Measurements from ENCODE around the gene NCK2.

NCK2 gene

GRCh38 chr2:105744909-105745853, at the start of gene NCK2:
Gene NCK2 (plus strand): TSS chr2:105744912. CDS start chr2:105855064, 110,152 bp downstream.
- no peaks in the 10 kb centered on the region for H3K27me3 ChIP-seq (ENCODE audit: control insufficient read depth, insufficient read depth, low read length)
- H3K27ac ChIP-seq: peak within 1 kb of the TSS; percentile 73
- no peaks in the 10 kb centered on the region for H3K9me3 ChIP-seq (ENCODE audit: control insufficient read depth, low read length)
- H3K36me3 ChIP-seq (ENCODE audit: control insufficient read depth, insufficient read depth, low read length): no peaks in the 10 kb centered on the region
- H2AFZ ChIP-seq: peak within 1 kb of the TSS; percentile 73
- peaks cover 12% of the 10 kb centered on the region for H3K4me1 ChIP-seq
- peaks cover 42% of the 10 kb centered on the region for H3K79me2 ChIP-seq
- H3K9ac ChIP-seq: peak within 1 kb of the TSS; percentile 47
- H3K4me2 ChIP-seq (ENCODE audit: low read length): peak within 1 kb of the TSS; percentile 85
- H3K4me3 ChIP-seq (ENCODE audit: low read depth, low read length): peak within 1 kb of the TSS; percentile 60
- TF ChIP-seq CTCF (IDR thresholded peaks at IDR 0.05): no peak

- no peak overlapping the region for H3K9ac ChIP-seq
- H3K27ac ChIP-seq: no peak overlapping the region
- no peaks in the 10 kb centered on the region for H3K36me3 ChIP-seq (ENCODE audit: control insufficient read depth, insufficient read depth, low read length)
- H3K9me3 ChIP-seq (ENCODE audit: control insufficient read depth, low read length): no peaks in the 10 kb centered on the region
- no peak overlapping the region for H3K4me2 ChIP-seq (ENCODE audit: low read length)
- H3K79me2 ChIP-seq: no peaks in the 10 kb centered on the region
- no peak overlapping the region for H2AFZ ChIP-seq
- no peak overlapping the region for H3K4me3 ChIP-seq (ENCODE audit: low read depth, low read length)
- no peak for TF ChIP-seq CTCF (IDR thresholded peaks at IDR 0.05)
- no peaks in the 10 kb centered on the region for H3K4me1 ChIP-seq
- no peaks in the 10 kb centered on the region for H3K27me3 ChIP-seq (ENCODE audit: control insufficient read depth, insufficient read depth, low read length)
Measured at GRCh38 chr2:105697781-105698449, 46.8 kb upstream of the NCK2 start.

- no peak overlapping the region for H3K4me2 ChIP-seq (ENCODE audit: low read length)
- no peaks in the 10 kb centered on the region for H3K79me2 ChIP-seq
- H3K36me3 ChIP-seq (ENCODE audit: control insufficient read depth, insufficient read depth, low read length): no peaks in the 10 kb centered on the region
- no peak overlapping the region for H3K27ac ChIP-seq
- no peaks in the 10 kb centered on the region for H3K4me1 ChIP-seq
- no peaks in the 10 kb centered on the region for H3K27me3 ChIP-seq (ENCODE audit: control insufficient read depth, insufficient read depth, low read length)
- H3K9ac ChIP-seq: no peak overlapping the region
- no peak overlapping the region for H3K4me3 ChIP-seq (ENCODE audit: low read depth, low read length)
- H2AFZ ChIP-seq: no peak overlapping the region
- no peak for TF ChIP-seq CTCF (IDR thresholded peaks at IDR 0.05)
- H3K9me3 ChIP-seq (ENCODE audit: control insufficient read depth, low read length): no peaks in the 10 kb centered on the region
Measured at GRCh38 chr2:105698820-105699219, 45.9 kb upstream of the NCK2 start.

GRCh38 chr2:105701042-105701441, 43.7 kb upstream of the NCK2 start:
- H2AFZ ChIP-seq: no peak overlapping the region
- no peaks in the 10 kb centered on the region for H3K4me1 ChIP-seq
- H3K4me3 ChIP-seq (ENCODE audit: low read depth, low read length): no peak overlapping the region
- H3K9me3 ChIP-seq (ENCODE audit: control insufficient read depth, low read length): no peaks in the 10 kb centered on the region
- no peak overlapping the region for H3K9ac ChIP-seq
- H3K4me2 ChIP-seq (ENCODE audit: low read length): no peak overlapping the region
- H3K27me3 ChIP-seq (ENCODE audit: control insufficient read depth, insufficient read depth, low read length): no peaks in the 10 kb centered on the region
- TF ChIP-seq CTCF (IDR thresholded peaks at IDR 0.05): no peak
- no peaks in the 10 kb centered on the region for H3K79me2 ChIP-seq
- no peaks in the 10 kb centered on the region for H3K36me3 ChIP-seq (ENCODE audit: control insufficient read depth, insufficient read depth, low read length)
- H3K27ac ChIP-seq: no peak overlapping the region
